GM21717 (cell line): ENCODE data around the gene PI4K2A.
"Not testable (repeated sequence)": the region's sequence is repeated elsewhere in the genome, so short reads cannot be mapped to it uniquely, and the experiment has no call there.

Experiments used
- ATAC-seq: cut with Tn5 transposase; IDR thresholded peaks from one replicate; pipeline ENCODE4 v1.9.1; 2021; ENCODE audit warnings: mild to moderate bottlenecking, moderate library complexity; ENCODE audit not compliant: unreplicated experiment

PI4K2A gene

GRCh38 chr10:97673736-97674525, 33.5 kb downstream of the PI4K2A start:
- no peak for ATAC-seq

GRCh38 chr10:97675222-97675621, 34.8 kb downstream of the PI4K2A start:
- ATAC-seq, result no peak

GRCh38 chr10:97676770-97677581, 36.5 kb downstream of the PI4K2A start:
- ATAC-seq, result peak; percentile 73

GRCh38 chr10:97679594-97679993, 39.1 kb downstream of the PI4K2A start:
- ATAC-seq, result no peak

- no peak for ATAC-seq
Measured at GRCh38 chr10:97682042-97682441, 41.6 kb downstream of the PI4K2A start.

- no peak for ATAC-seq
Measured at GRCh38 chr10:97683556-97684367, 43.3 kb downstream of the PI4K2A start.

- not testable (repeated sequence) for ATAC-seq
Measured at GRCh38 chr10:97684368-97684713, 43.9 kb downstream of the PI4K2A start.

GRCh38 chr10:97684866-97685394, 44.5 kb downstream of the PI4K2A start:
- no peak for ATAC-seq

- ATAC-seq, result no peak
Measured at GRCh38 chr10:97685395-97685958, 45.0 kb downstream of the PI4K2A start.

GRCh38 chr10:97686301-97686961, 46.0 kb downstream of the PI4K2A start:
- peak; percentile 21 for ATAC-seq

GRCh38 chr10:97686962-97687784, 46.7 kb downstream of the PI4K2A start, which contains the start of gene AVPI1:
Gene AVPI1 (minus strand): TSS chr10:97687241. CDS start chr10:97679905, 7,336 bp downstream.
- peak; percentile 90 for ATAC-seq

GRCh38 chr10:97687785-97688781, 47.6 kb downstream of the PI4K2A start:
- ATAC-seq, result no peak

- ATAC-seq, result no peak
Measured at GRCh38 chr10:97689559-97690020, 49.1 kb downstream of the PI4K2A start.

GRCh38 chr10:97690133-97690532, 49.7 kb downstream of the PI4K2A start:
- no peak for ATAC-seq

- not testable (repeated sequence) for ATAC-seq
Measured at GRCh38 chr10:97698072-97698655, 57.7 kb downstream of the PI4K2A start.

- no peak for ATAC-seq
Measured at GRCh38 chr10:97701438-97702069, 61.1 kb downstream of the PI4K2A start.
